NOMO-1 treated with DMSO at 0.1 percent for 48 hours (cell line): Measurements from ENCODE around the gene FAM131C.
A peak's percentile ranks its signal among the peaks of the same experiment; 100 is the strongest.

ENCODE experiments used
- DNase-seq: peaks from one replicate; lab custom pipeline; 2025; ENCODE audit not compliant: unreplicated experiment; lab: John Stamatoyannopoulos, UW

Gene FAM131C

GRCh38 chr1:16017461-16018303, 55.8 kb downstream of the FAM131C start, which contains the start of gene HSPB7:
Gene HSPB7, minus strand, starts transcription at chr1:16018043. Its CDS starts 80 bp downstream, at chr1:16017963.
- DNase-seq: no peak

GRCh38 chr1:16017076-16017460, 56.4 kb downstream of the FAM131C start:
- DNase-seq: no peak

- DNase-seq: no peak
Measured at GRCh38 chr1:16015960-16016901, 57.2 kb downstream of the FAM131C start.

- DNase-seq: no peak
Measured at GRCh38 chr1:16015491-16015890, 58.0 kb downstream of the FAM131C start.

- DNase-seq: no peak
Measured at GRCh38 chr1:16014509-16015482, 58.7 kb downstream of the FAM131C start.

- DNase-seq: no peak
Measured at GRCh38 chr1:16013908-16014258, 59.6 kb downstream of the FAM131C start.

- DNase-seq: peak; percentile 60
Measured at GRCh38 chr1:16013220-16013907, 60.1 kb downstream of the FAM131C start.

GRCh38 chr1:16012590-16013219, 60.7 kb downstream of the FAM131C start:
- peak; percentile 64 for DNase-seq

- no peak for DNase-seq
Measured at GRCh38 chr1:16011936-16012589, 61.4 kb downstream of the FAM131C start.

- no peak for DNase-seq
Measured at GRCh38 chr1:16010837-16011236, 62.6 kb downstream of the FAM131C start.

- no peak for DNase-seq
Measured at GRCh38 chr1:16009678-16010077, 63.8 kb downstream of the FAM131C start.

- peak; percentile 42 for DNase-seq
Measured at GRCh38 chr1:16009030-16009460, 64.4 kb downstream of the FAM131C start.
